ENCODE data around the gene MYZAP. TPM values are rescaled to one million over a fixed set of nuclear protein-coding genes. Genes with fewer than 3 reads are reported as not detected.

The MYZAP gene
- total and polyA plus RNA-seq, 9 of the 15 experiments (the other 6 are each of a cell fraction or from before 2014, with no cell fraction given) = 0.03 TPM; not detected in 8

GRCh38 chr15:57690341-57690966 is 98.8 kb downstream of the MYZAP start:
- in situ Hi-C loops (cut with MboI) = no loop called here
- no peak overlapping the region for H2AFZ ChIP-seq (ENCODE audit: low read depth, low read length)
- no peaks in the 10 kb centered on the region for H4K20me1 ChIP-seq (replicated peaks; ENCODE audit: control insufficient read depth, insufficient read depth, low read length)
- ChIA-PET CTCF (ENCODE audit: low intra/inter-chr PET ratio) (no interaction called here), POLR2A (no interaction called here)
- TF ChIP-seq ZNF408 (CRISPR knock-in tag; IDR thresholded peaks at IDR 0.05; ENCODE audit: low read depth) (no peak), TCF7L2 (IDR thresholded peaks at IDR 0.05; ENCODE audit: low read depth, low read length) (no peak), MBD1 (CRISPR knock-in tag; IDR thresholded peaks at IDR 0.05) (no peak), ZBTB1 (CRISPR knock-in tag; IDR thresholded peaks at IDR 0.05; ENCODE audit: borderline replicate concordance, low read depth) (no peak)
- no peaks in the 10 kb centered on the region for H3K9me3 ChIP-seq (replicated peaks; ENCODE audit: control insufficient read depth, insufficient read depth, low read depth, low read length)
- no peaks in the 10 kb centered on the region for H3K9me1 ChIP-seq (ENCODE audit: control insufficient read depth, insufficient read depth, low read length)
- H3K9ac ChIP-seq (ENCODE audit: insufficient read depth in 1 of 2, low read depth in 2 of 2, low read length in 2 of 2) = no peak overlapping the region
- H3K4me3 ChIP-seq = no peak overlapping the region
- no TSS peak for BruUV-seq (replicated peaks)
- no peaks in the 10 kb centered on the region for H3K79me2 ChIP-seq (ENCODE audit: control insufficient read depth, insufficient read depth, low read length)
- H3K4me2 ChIP-seq (ENCODE audit: insufficient read depth, low read length) = no peak overlapping the region
- no peak for FAIRE-seq
- H3K36me3 ChIP-seq (ENCODE audit: control insufficient read depth, insufficient read depth, low read length) = no peaks in the 10 kb centered on the region
- DNase-seq (ENCODE audit: extremely low read depth in 1 of 4, low spot score in 3 of 4) = no peak
- peaks cover 7 to 9% of the 10 kb centered on the region in 2 experiments; a peak in 4 of 5 replicates for H3K27me3 ChIP-seq (ENCODE audit: control insufficient read depth in 2 of 2, insufficient read depth in 2 of 2, low read length in 2 of 2)
- H3K4me1 ChIP-seq (replicated peaks in 1 of 2; ENCODE audit: control insufficient read depth in 2 of 2, insufficient read depth in 2 of 2, low read length in 2 of 2) = no peaks in the 10 kb centered on the region
- 4% methylated on average over 6 of the region's 6 CpGs for WGBS (ENCODE audit: insufficient coverage, low coverage, missing lambda C conversion rate)
- intact Hi-C loops (cut with micrococcal nuclease) = no loop called here
- ATAC-seq = no peak
- no peak overlapping the region for H3K27ac ChIP-seq (ENCODE audit: extremely low read depth, low read depth, low read length)
